Prostate gland (tissue), 2 donors: Measurements from ENCODE around the gene SLC51B.

ENCODE experiments used
- CTCF ChIP-seq, 4 experiments: fragments of 200-600 bp in 2 of 4; fragments of 450-650 bp in 2 of 4; sonication (generic) in 2 of 4; IDR thresholded peaks; 1 replicate in 3 of 4; 2 replicates in 1 of 4; pipeline ENCODE4 v1.5.1; 2016 to 2019; ENCODE audit warnings: antibody characterized with exemption in 4 of 4, mild to moderate bottlenecking in 2 of 4, moderate library complexity in 2 of 4
- POLR2A ChIP-seq: fragments of 450-650 bp; IDR thresholded peaks from one replicate; pipeline ENCODE4 v1.6.1; 2016; ENCODE audit warnings: antibody characterized with exemption, mild to moderate bottlenecking
- POLR2AphosphoS5 ChIP-seq: sonication (generic); formaldehyde crosslinking; IDR thresholded peaks from one replicate; pipeline ENCODE4 v1.6.1; 2017; ENCODE audit warnings: antibody characterized with exemption

GRCh38 chr15:65056106-65056505, 10.9 kb downstream of the SLC51B start:
- TF ChIP-seq CTCF (IDR thresholded peaks at IDR 0.05), result no peak
- TF ChIP-seq POLR2A, result no peak
- TF ChIP-seq POLR2AphosphoS5, result no peak
